RKO (cell line): Measurements from ENCODE around the gene CPNE6.
A peak's percentile ranks its signal among the peaks of the same experiment; 100 is the strongest.
"Not testable (repeated sequence)": the region's sequence is repeated elsewhere in the genome, so short reads cannot be mapped to it uniquely, and the experiment has no call there.

Experiments used
- DNase-seq: peaks from one replicate; pipeline ENCODE4 v3.0.0-alpha.2; 2016; ENCODE audit warnings: low spot score

Gene CPNE6

GRCh38 chr14:24105609-24106239 lies 34.4 kb downstream of the CPNE6 start:
- DNase-seq, result not testable (repeated sequence)

GRCh38 chr14:24106672-24107271 lies 35.4 kb downstream of the CPNE6 start:
- DNase-seq, result no peak

- no peak for DNase-seq
Observed at GRCh38 chr14:24108336-24108874, 37.0 kb downstream of the CPNE6 start.

- no peak for DNase-seq
Observed at GRCh38 chr14:24110060-24110459, 38.7 kb downstream of the CPNE6 start.

GRCh38 chr14:24110523-24110922 lies 39.2 kb downstream of the CPNE6 start:
- no peak for DNase-seq

GRCh38 chr14:24113379-24113800 lies 42.0 kb downstream of the CPNE6 start:
- no peak for DNase-seq

GRCh38 chr14:24113801-24114531 lies 42.6 kb downstream of the CPNE6 start:
- peak; percentile 96 for DNase-seq

- DNase-seq, result peak; percentile 100
Observed at GRCh38 chr14:24114532-24115421, 43.4 kb downstream of the CPNE6 start, which contains the start of the genes DCAF11 and NRL. DCAF11 (plus strand) TSS chr14:24114777; CDS start chr14:24115595, 818 bp downstream. NRL (minus strand) TSS chr14:24114949; CDS start chr14:24082848, 32,101 bp downstream.

- no peak for DNase-seq
Observed at GRCh38 chr14:24115422-24116127, 44.2 kb downstream of the CPNE6 start.

- no peak for DNase-seq
Observed at GRCh38 chr14:24116128-24116814, 44.9 kb downstream of the CPNE6 start.

GRCh38 chr14:24117179-24117578 lies 45.8 kb downstream of the CPNE6 start:
- no peak for DNase-seq

- DNase-seq, result no peak
Observed at GRCh38 chr14:24119691-24120090, 48.3 kb downstream of the CPNE6 start.

GRCh38 chr14:24121210-24121609 lies 49.8 kb downstream of the CPNE6 start:
- DNase-seq, result no peak

- no peak for DNase-seq
Observed at GRCh38 chr14:24122416-24122815, 51.1 kb downstream of the CPNE6 start.

GRCh38 chr14:24122898-24123297 lies 51.5 kb downstream of the CPNE6 start:
- DNase-seq, result no peak

GRCh38 chr14:24123424-24124417 lies 52.4 kb downstream of the CPNE6 start:
- DNase-seq, result no peak

- no peak for DNase-seq
Observed at GRCh38 chr14:24126939-24127338, 55.6 kb downstream of the CPNE6 start.

- no peak for DNase-seq
Observed at GRCh38 chr14:24127673-24128072, 56.3 kb downstream of the CPNE6 start.
